Astrocyte (in vitro differentiated cells and primary cell): ENCODE measurements around the gene CNTN2. TPM values are rescaled to one million over a fixed set of nuclear protein-coding genes. Genes with fewer than 3 reads are reported as not detected.

Experiments
- DNase-seq: peaks from one replicate; pipeline ENCODE4 v3.0.0-alpha.2; 2010; ENCODE audit warnings: low read depth
- FAIRE-seq: peaks from 2 replicates; lab custom pipeline; 2011; peaks lifted over from hg19 to GRCh38; lab: Jason Lieb, UNC
- H2AFZ ChIP-seq: 2 replicates; pipeline ENCODE4 v1.6.0; 2012; ENCODE audit warnings: low read depth, low read length, inconsistent platforms
- H3K27ac ChIP-seq: 2 replicates; pipeline ENCODE4 v1.5.1; 2011; ENCODE audit warnings: low read depth, low read length, inconsistent platforms
- H3K27me3 ChIP-seq: 2 replicates; pipeline ENCODE4 v1.6.0; 2011; ENCODE audit warnings: low read length, inconsistent platforms; ENCODE audit not compliant: insufficient read depth
- H3K36me3 ChIP-seq: 2 replicates; pipeline ENCODE4 v1.5.1; 2011; ENCODE audit warnings: low read length, inconsistent platforms; ENCODE audit not compliant: insufficient read depth
- H3K4me1 ChIP-seq: 2 replicates; pipeline ENCODE4 v1.5.1; 2011; ENCODE audit warnings: low read length, inconsistent platforms; ENCODE audit not compliant: insufficient read depth
- H3K4me2 ChIP-seq: 2 replicates; pipeline ENCODE4 v1.6.0; 2012; ENCODE audit warnings: low read length, inconsistent platforms
- H3K4me3 ChIP-seq: 2 replicates; pipeline ENCODE4 v1.5.1; 2011; ENCODE audit warnings: low read depth, mild to moderate bottlenecking, low read length, inconsistent platforms; ENCODE audit not compliant: insufficient read depth
- H3K79me2 ChIP-seq: 2 replicates; pipeline ENCODE4 v1.6.0; 2012; ENCODE audit warnings: mild to moderate bottlenecking, low read length, inconsistent platforms; ENCODE audit not compliant: insufficient read depth
- H3K9ac ChIP-seq: 2 replicates; pipeline ENCODE4 v1.6.0; 2012; ENCODE audit warnings: mild to moderate bottlenecking, low read length, inconsistent platforms
- H3K9me3 ChIP-seq: 2 replicates; pipeline ENCODE4 v1.5.1; 2012; ENCODE audit warnings: low read depth, mild to moderate bottlenecking, low read length, inconsistent platforms; ENCODE audit not compliant: insufficient read depth
- H4K20me1 ChIP-seq: 2 replicates; pipeline ENCODE4 v1.6.0; 2012; ENCODE audit warnings: low read length, inconsistent platforms; ENCODE audit not compliant: insufficient read depth
- H3K27ac Mint-ChIP-seq: one replicate; pipeline ENCODE4 v1.8.0; 2021; ENCODE audit warnings: mild to moderate bottlenecking, mixed read lengths; ENCODE audit not compliant: unreplicated experiment
- H3K27me3 Mint-ChIP-seq: one replicate; pipeline ENCODE4 v1.8.0; 2021; ENCODE audit warnings: low read depth, mixed read lengths; ENCODE audit not compliant: unreplicated experiment
- H3K36me3 Mint-ChIP-seq: one replicate; pipeline ENCODE4 v1.8.0; 2021; ENCODE audit warnings: low read depth, mixed read lengths; ENCODE audit not compliant: unreplicated experiment
- H3K4me1 Mint-ChIP-seq: one replicate; pipeline ENCODE4 v1.8.0; 2021; ENCODE audit warnings: low read depth, mixed read lengths; ENCODE audit not compliant: unreplicated experiment
- H3K4me3 Mint-ChIP-seq: one replicate; pipeline ENCODE4 v1.8.0; 2021; ENCODE audit warnings: mild to moderate bottlenecking, moderate library complexity, mixed read lengths; ENCODE audit not compliant: unreplicated experiment
- H3K9me3 Mint-ChIP-seq: one replicate; pipeline ENCODE4 v1.8.0; 2021; ENCODE audit warnings: mild to moderate bottlenecking, mixed read lengths; ENCODE audit not compliant: unreplicated experiment
- CTCF ChIP-seq: IDR thresholded peaks from 2 replicates; pipeline ENCODE4 v1.5.1; 2011; ENCODE audit warnings: low read depth, mild to moderate bottlenecking, inconsistent platforms, low read length, moderate library complexity; ENCODE audit not compliant: insufficient read depth
- EZH2 ChIP-seq: IDR thresholded peaks from 2 replicates; pipeline ENCODE4 v1.6.1; 2012; ENCODE audit warnings: mild to moderate bottlenecking, low read length, inconsistent platforms; ENCODE audit not compliant: insufficient read depth
- total RNA-seq: library from RNA; stranded (reverse); gene quantifications from 2 replicates; pipeline ENCODE4 v1.2.1, GENCODE V29; 2021

Gene CNTN2
- total RNA-seq, 1 donor from 2014 or later = 0.23 TPM

- Mint-ChIP-seq H3K27ac (no peak overlapping the region), H3K9me3 (no peaks in the 10 kb centered on the region), H3K4me1 (peaks cover 2% of the 10 kb centered on the region), H3K27me3 (peaks cover 58% of the 10 kb centered on the region), H3K36me3 (no peaks in the 10 kb centered on the region), H3K4me3 (no peak overlapping the region)
- no peak overlapping the region for H3K4me3 ChIP-seq
- H3K27ac ChIP-seq = no peak overlapping the region
- no peak for FAIRE-seq
- no peak overlapping the region for H2AFZ ChIP-seq
- H3K9me3 ChIP-seq = no peaks in the 10 kb centered on the region
- no peaks in the 10 kb centered on the region for H3K27me3 ChIP-seq
- H3K36me3 ChIP-seq = no peaks in the 10 kb centered on the region
- H4K20me1 ChIP-seq = no peaks in the 10 kb centered on the region
- H3K4me2 ChIP-seq = no peak overlapping the region
- H3K4me1 ChIP-seq = no peaks in the 10 kb centered on the region
- no peaks in the 10 kb centered on the region for H3K79me2 ChIP-seq
- no peak for DNase-seq
- TF ChIP-seq CTCF (no peak), EZH2 (no peak)
- H3K9ac ChIP-seq = no peak overlapping the region
Measured at GRCh38 chr1:205059660-205060059, 16.6 kb downstream of the CNTN2 start.

- no peak overlapping the region for H3K27ac Mint-ChIP-seq
- TF ChIP-seq CTCF (no peak), EZH2 (no peak)
- Histone ChIP-seq H3K36me3 (no peaks in the 10 kb centered on the region), H4K20me1 (no peaks in the 10 kb centered on the region), H3K4me3 (no peak overlapping the region), H3K79me2 (no peaks in the 10 kb centered on the region), H3K9me3 (no peaks in the 10 kb centered on the region), H3K4me2 (no peak overlapping the region), H3K27me3 (no peaks in the 10 kb centered on the region), H3K27ac (no peak overlapping the region), H3K9ac (no peak overlapping the region), H3K4me1 (no peaks in the 10 kb centered on the region), H2AFZ (no peak overlapping the region)
- no peaks in the 10 kb centered on the region for H3K4me1 Mint-ChIP-seq
- no peaks in the 10 kb centered on the region for H3K36me3 Mint-ChIP-seq
- H3K27me3 Mint-ChIP-seq = peaks cover 55% of the 10 kb centered on the region
- no peaks in the 10 kb centered on the region for H3K9me3 Mint-ChIP-seq
- DNase-seq = no peak
- FAIRE-seq = no peak
- no peak overlapping the region for H3K4me3 Mint-ChIP-seq
Measured at GRCh38 chr1:205060746-205061145, 17.7 kb downstream of the CNTN2 start.

- Mint-ChIP-seq H3K9me3 (no peaks in the 10 kb centered on the region), H3K27me3 (peaks cover 57% of the 10 kb centered on the region), H3K4me3 (no peak overlapping the region), H3K36me3 (no peaks in the 10 kb centered on the region), H3K4me1 (no peaks in the 10 kb centered on the region), H3K27ac (no peak overlapping the region)
- no peak overlapping the region for H3K27ac ChIP-seq
- H3K4me1 ChIP-seq = no peaks in the 10 kb centered on the region
- H3K4me3 ChIP-seq = no peak overlapping the region
- H3K27me3 ChIP-seq = no peaks in the 10 kb centered on the region
- H3K9me3 ChIP-seq = no peaks in the 10 kb centered on the region
- DNase-seq = no peak
- TF ChIP-seq EZH2 (no peak), CTCF (no peak)
- no peak overlapping the region for H3K9ac ChIP-seq
- no peak overlapping the region for H2AFZ ChIP-seq
- no peaks in the 10 kb centered on the region for H3K79me2 ChIP-seq
- no peak for FAIRE-seq
- H3K4me2 ChIP-seq = no peak overlapping the region
- no peaks in the 10 kb centered on the region for H3K36me3 ChIP-seq
- no peaks in the 10 kb centered on the region for H4K20me1 ChIP-seq
Measured at GRCh38 chr1:205061227-205061626, 18.2 kb downstream of the CNTN2 start.
